ENCODE results near the gene TSPAN4.

The TSPAN4 gene

GRCh38 chr11:839280-839623, 3.4 kb upstream of the TSPAN4 start:
- Histone ChIP-seq H3K27ac (replicated peaks) (no peak overlapping the region), H3K4me3 (replicated peaks; ENCODE audit: insufficient read depth, low read length) (no peak overlapping the region)

GRCh38 chr11:839875-840617, 2.6 kb upstream of the TSPAN4 start:
- Histone ChIP-seq H3K27me3 (ENCODE audit: insufficient read depth, poor library complexity, severe bottlenecking) (no peaks in the 10 kb centered on the region), H3K27ac (replicated peaks) (no peak overlapping the region), H3K4me3 (replicated peaks; ENCODE audit: insufficient read depth, low read length) (no peak overlapping the region)
- DNase-seq (ENCODE audit: low read depth in 1 of 2, low spot score in 1 of 2): no peak
- TF ChIP-seq REST (IDR thresholded peaks at IDR 0.05; ENCODE audit: insufficient replicate concordance, low read depth): no peak
- no peak for TF ChIP-seq POLR2AphosphoS5 (IDR thresholded peaks at IDR 0.05; ENCODE audit: low read depth)
- peak; percentile 36 for TF ChIP-seq CTCF (IDR thresholded peaks at IDR 0.05; ENCODE audit: insufficient read depth, low read length)
- TF ChIP-seq SPI1 (IDR thresholded peaks at IDR 0.05; ENCODE audit: borderline replicate concordance, low read depth): no peak

More at GRCh38 chr11:839280-839623, 3.4 kb upstream of the TSPAN4 start:
- TF ChIP-seq REST (IDR thresholded peaks at IDR 0.05; ENCODE audit: insufficient replicate concordance, low read depth) (no peak), CTCF (IDR thresholded peaks at IDR 0.05; ENCODE audit: insufficient read depth, low read length) (no peak), POLR2AphosphoS5 (IDR thresholded peaks at IDR 0.05; ENCODE audit: low read depth) (no peak), GABPA (IDR thresholded peaks at IDR 0.05; ENCODE audit: low read depth) (no peak), SPI1 (IDR thresholded peaks at IDR 0.05; ENCODE audit: borderline replicate concordance, low read depth) (no peak)
- no peaks in the 10 kb centered on the region for H3K27me3 ChIP-seq (ENCODE audit: insufficient read depth, poor library complexity, severe bottlenecking)
- DNase-seq (ENCODE audit: low read depth in 1 of 2, low spot score in 1 of 2): no peak

- DNase-seq (ENCODE audit: low read depth in 1 of 2, low spot score in 1 of 2): no peak
- Histone ChIP-seq H3K4me3 (replicated peaks; ENCODE audit: insufficient read depth, low read length) (peak overlapping the region; percentile 99), H3K27ac (replicated peaks) (peak overlapping the region; percentile 64), H3K27me3 (ENCODE audit: insufficient read depth, poor library complexity, severe bottlenecking) (no peaks in the 10 kb centered on the region)
- TF ChIP-seq CTCF (IDR thresholded peaks at IDR 0.05; ENCODE audit: insufficient read depth, low read length): no peak
Observed at GRCh38 chr11:841981-842369, 677 bp upstream of the TSPAN4 start.
